GM10248 (cell line): ENCODE results near the gene CACNA1G.

Experiments used
- CTCF ChIA-PET: fragments of 300-600 bp; sonication (Branson Sonifier 250); formaldehyde crosslinking; extraction: SDS; loops from one replicate; lab custom pipeline; 2021; ENCODE audit warnings: antibody characterized with exemption; lab: Yijun Ruan, JAX
- POLR2A ChIA-PET: fragments of 350-650 bp; sonication (Branson Sonifier 250); formaldehyde crosslinking; extraction: SDS; loops from one replicate; lab custom pipeline; 2020; ENCODE audit warnings: antibody characterized with exemption; lab: Yijun Ruan, JAX
- DNase-seq: peaks from one replicate; pipeline ENCODE4 v3.0.0; 2012; ENCODE audit errors: extremely low spot score
- TF ChIP-seq, protein P1 (sequence below): IDR thresholded peaks from 2 replicates; pipeline ENCODE4 v1.5.1; 2012; ENCODE audit warnings: mild to moderate bottlenecking, low read depth; ENCODE audit errors: extremely low read depth, missing control alignments, control extremely low read depth

Gene CACNA1G

DNA sequence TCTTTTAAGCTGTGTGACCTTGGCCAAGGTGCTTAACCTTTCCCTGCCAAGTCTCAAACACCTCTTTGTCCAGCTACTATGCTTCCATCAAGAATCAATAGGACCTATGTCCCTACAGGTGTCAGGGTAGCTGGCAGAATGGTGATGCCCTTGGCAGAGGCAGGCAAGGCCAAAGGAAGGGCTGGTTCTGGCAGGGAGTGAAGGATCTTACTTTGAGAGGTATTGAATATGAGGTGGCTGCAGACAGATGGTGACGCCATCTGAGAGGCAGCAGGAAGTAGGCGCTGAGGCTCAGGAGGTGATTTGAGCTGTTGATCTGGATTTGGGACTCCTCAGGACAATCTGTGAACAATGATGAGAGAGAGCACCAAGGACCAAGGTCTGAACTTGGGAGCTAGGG lies 86.7 kb downstream of the CACNA1G start:
- ChIA-PET CTCF (interaction anchor here (1.2 to 2.4 kb wide), 3 partner anchors 16 to 162 kb away, joined by 3 to 9 read pairs (median 4); no protein-coding TSS in a partner anchor), POLR2A (no interaction called here)
- TF ChIP-seq, protein P1, sequence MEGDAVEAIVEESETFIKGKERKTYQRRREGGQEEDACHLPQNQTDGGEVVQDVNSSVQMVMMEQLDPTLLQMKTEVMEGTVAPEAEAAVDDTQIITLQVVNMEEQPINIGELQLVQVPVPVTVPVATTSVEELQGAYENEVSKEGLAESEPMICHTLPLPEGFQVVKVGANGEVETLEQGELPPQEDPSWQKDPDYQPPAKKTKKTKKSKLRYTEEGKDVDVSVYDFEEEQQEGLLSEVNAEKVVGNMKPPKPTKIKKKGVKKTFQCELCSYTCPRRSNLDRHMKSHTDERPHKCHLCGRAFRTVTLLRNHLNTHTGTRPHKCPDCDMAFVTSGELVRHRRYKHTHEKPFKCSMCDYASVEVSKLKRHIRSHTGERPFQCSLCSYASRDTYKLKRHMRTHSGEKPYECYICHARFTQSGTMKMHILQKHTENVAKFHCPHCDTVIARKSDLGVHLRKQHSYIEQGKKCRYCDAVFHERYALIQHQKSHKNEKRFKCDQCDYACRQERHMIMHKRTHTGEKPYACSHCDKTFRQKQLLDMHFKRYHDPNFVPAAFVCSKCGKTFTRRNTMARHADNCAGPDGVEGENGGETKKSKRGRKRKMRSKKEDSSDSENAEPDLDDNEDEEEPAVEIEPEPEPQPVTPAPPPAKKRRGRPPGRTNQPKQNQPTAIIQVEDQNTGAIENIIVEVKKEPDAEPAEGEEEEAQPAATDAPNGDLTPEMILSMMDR: no peak
- DNase-seq: no peak

DNA sequence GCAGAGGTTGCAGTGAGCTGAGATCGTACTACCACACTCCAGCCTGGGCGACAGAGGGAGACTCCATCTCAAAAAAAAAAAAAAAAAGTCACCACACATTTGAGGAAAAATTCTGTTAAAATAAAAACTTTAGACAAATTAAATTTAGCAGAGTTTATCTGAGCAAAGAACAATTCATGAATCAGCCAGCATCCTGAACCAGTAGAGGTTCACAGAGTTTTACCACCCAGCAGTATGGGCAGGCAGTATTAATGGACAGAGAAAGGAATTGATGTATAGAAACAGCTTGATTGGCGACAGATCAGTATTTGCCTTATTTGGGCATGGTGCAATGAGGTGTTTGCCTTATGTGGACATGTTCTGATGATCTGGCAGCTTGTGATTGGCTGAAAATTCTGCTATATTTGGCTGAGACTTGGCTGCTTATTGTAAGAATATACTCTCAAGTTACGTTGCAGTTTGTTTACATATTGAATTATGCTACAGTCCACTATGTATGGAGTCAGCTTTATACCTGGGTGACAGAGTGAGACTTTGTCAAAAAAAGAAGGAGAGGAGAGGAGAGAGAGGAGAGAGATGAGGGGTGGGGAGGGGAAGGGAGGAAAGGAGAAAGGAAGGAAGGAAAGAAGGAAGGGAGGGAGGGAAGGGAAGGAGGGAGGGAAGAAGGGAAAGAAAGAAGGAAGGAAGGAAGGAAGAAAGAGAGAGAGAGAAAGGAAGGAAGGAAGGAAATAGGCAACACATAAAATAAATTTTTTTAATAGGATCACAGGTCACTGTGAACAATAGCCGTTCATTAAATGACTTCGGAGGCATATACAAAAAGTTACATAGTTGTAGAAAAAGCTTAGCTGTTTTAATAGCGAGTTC lies 88.8 kb downstream of the CACNA1G start:
- DNase-seq: no peak
- POLR2A ChIA-PET: no interaction called here

DNA sequence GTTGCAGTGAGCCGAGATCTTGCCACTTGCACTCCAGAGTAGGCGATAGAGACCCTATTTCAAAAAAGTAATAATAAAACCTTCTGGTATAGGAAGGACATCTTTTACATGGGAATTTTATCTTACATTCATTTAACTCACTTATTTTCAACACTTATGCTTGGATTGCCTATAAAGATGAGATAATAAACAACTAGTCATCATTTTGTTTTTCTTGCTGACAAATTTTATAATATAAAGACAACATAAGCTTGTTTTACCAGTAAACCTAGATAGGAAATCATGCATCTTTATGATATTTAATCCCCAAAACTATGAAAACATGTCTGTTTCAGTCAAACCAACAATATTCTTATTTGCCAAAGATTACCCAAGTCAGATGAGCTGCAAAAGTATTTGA lies 91.1 kb downstream of the CACNA1G start:
- CTCF ChIA-PET: interaction anchor here (0.9 to 1.5 kb wide), 6 partner anchors 17 to 43 kb away, joined by 3 to 4 read pairs (median 4); no protein-coding TSS in a partner anchor
- TF ChIP-seq, protein P1: no peak
- POLR2A ChIA-PET: no interaction called here

More for the DNA sequence above, 88.8 kb downstream of the CACNA1G start:
- TF ChIP-seq, protein P1: no peak
- CTCF ChIA-PET: interaction anchor here (1.6 to 2.4 kb wide), 2 partner anchors 18 to 168 kb away, joined by 3 to 9 read pairs; no protein-coding TSS in a partner anchor

DNA sequence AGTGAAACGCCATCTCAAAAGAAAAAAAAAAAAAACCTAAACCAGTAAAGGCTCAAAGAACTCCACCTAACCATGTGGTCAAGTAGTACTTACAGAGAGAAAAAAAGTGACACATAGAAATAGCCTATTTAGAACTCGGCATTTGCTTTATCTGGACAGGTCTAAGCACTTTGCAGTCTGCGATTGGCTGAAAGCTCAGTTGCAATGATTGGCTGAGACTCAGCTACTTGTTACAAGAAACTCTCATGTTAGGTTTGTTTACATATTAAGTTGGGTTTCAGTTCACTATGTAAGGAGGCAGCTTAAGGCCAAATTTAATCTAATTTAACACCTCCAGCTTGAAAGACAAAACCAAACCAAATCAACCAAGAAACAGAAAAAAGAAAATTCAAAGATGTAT lies 93.2 kb downstream of the CACNA1G start:
- CTCF ChIA-PET: interaction anchor here (1.0 to 1.5 kb wide), 3 partner anchors 9 to 26 kb away, joined by 3 to 4 read pairs (median 4); no protein-coding TSS in a partner anchor
- POLR2A ChIA-PET: no interaction called here
- no peak for DNase-seq
- TF ChIP-seq, protein P1: no peak

More for the DNA sequence above, 91.1 kb downstream of the CACNA1G start:
- DNase-seq: no peak

DNA sequence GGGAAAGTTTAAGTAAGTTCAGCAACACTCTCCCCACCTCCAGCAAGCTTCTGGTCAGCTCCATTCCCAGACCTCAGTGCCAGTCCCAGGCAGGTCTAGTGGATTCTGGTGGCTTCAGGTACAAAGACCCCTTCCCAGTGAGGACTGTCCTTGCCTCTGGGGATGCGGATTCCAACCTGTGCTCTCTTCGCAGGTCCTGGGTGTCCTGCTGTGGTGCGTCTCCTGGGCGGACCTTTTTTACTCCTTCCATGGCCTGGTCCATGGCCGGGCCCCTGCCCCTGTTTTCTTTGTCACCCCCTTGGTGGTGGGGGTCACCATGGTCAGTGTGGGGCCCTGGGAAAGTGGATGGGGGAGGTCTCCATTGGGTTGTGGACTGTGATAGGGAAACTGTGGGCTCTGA lies 96.0 kb downstream of the CACNA1G start:
- TF ChIP-seq, protein P1: no peak
- DNase-seq: no peak
- CTCF ChIA-PET: interaction anchor here (0.9 kb wide), 1 partner anchor 10 kb away, joined by 3 read pairs; no protein-coding TSS in a partner anchor
- POLR2A ChIA-PET: no interaction called here

DNA sequence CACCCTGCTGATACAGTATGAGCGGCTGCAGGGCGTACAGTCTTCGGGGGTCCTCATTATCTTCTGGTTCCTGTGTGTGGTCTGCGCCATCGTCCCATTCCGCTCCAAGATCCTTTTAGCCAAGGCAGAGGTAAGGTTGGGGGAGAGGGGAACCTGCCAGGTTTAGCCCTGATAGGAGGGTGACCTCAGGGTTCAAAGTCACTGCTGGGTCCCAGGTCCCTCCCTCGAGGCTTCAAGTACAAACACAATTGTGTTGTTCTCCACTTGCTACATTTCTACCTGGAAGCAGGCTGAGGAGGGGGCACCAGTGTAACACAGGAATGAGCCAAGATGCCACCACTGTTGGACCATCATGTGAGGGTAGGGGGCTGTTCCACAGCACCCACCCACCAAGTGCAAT lies 96.5 kb downstream of the CACNA1G start:
- POLR2A ChIA-PET: no interaction called here
- CTCF ChIA-PET: no interaction called here
- no peak for DNase-seq
- TF ChIP-seq, protein P1: no peak
